ENCODE data around the gene TEN1.
"Not testable (repeated sequence)": the region's sequence is repeated elsewhere in the genome, so short reads cannot be mapped to it uniquely, and the experiment has no call there.

TEN1 gene

DNA sequence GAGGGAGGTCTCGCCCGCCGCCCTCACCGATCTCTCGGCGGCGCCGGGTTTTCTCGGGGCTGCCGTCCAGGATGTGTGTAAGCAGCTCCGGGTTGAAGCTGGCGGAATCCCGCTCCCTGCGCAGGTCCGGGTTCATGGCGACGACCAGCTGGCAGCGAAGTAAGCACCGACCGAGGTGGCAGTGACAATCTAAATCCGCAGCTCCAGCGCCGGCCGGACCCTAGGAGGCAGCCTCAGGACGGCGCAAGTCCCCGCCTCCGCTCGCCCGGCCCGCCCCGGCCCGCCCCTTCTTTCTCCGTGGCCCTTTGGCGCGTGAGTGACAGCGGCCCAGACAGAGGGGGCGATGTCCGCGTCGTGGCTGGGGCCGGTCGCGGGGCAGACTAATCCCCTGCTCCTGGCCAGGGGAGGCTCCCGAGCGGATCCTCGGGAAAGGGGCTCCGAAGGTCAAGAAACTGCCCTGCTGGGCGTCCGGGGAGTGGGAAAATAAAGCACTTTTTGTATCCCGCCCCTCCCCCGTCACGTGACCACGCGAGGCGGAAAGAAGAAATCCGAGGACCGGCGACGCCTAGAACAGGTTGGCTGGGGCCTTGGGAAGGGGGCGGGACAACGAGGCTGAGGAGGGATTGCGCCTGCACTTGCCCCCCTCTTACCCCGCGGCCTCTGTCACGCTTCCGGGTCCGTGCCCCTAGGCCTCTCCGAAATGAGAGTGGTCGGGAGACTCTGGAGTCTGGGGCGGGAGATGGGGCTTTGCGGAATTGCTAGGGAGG is at the start of gene TEN1, which contains the start of gene ACOX1:
TSS of gene TEN1 (plus strand) at position 303 of the 767 bp plus-strand sequence. CDS start 6,953 bp downstream, outside the sequence.
TSS of gene ACOX1 (minus strand) at position 229 of the 767 bp plus-strand sequence. CDS start at position 136, 93 bp downstream.
- DNase-seq = peak; percentile 95 to 97 (median 96)

- DNase-seq = no peak
Observed at GRCh38 chr17:75931062-75931461, 48.0 kb upstream of the TEN1 start.

GRCh38 chr17:75932852-75933251 is 46.2 kb upstream of the TEN1 start:
- DNase-seq = no peak

DNA sequence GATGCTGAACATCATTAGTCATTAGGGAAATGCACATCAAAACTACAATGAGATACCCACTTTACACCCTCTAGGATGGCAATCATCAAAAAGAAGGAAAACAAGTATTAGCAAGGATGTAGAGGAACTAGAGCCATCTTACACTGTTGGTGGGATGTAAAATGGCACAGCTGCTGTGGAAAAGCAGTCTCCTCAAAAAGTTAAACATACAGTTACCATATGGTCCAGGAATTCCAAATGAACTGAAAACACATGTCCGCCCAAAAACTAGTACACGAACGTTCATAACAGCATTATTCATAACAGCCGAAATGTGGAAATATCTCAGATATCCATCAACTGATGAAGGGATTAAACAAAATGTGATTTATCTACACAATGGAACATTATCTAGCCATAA is 45.2 kb upstream of the TEN1 start:
- DNase-seq = no peak

DNA sequence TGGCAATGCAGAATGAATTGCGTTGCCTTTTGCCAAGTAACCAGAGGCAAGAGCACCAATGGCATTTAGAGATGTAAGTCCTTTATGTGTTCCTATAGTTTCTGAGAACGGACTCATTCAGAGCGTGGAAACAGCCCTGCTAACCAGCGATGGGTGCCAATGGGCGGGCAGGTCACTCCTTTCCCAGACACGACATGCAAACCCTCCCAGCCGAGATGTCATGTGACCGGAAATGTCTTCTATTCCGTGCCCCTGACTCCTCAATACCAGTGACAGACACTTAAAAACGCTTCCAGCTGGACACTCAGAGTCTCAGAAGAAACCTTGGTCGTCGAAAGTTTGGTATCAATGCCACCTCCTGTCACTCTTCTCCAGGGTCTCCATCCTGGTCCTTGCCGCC is 41.4 kb upstream of the TEN1 start:
- DNase-seq = no peak

- DNase-seq = peak; percentile 97 to 98 (median 98)
Observed at GRCh38 chr17:75940727-75941441, 38.2 kb upstream of the TEN1 start, which contains the start of gene FBF1. Gene FBF1, minus strand, starts transcription at chr17:75941042. Its CDS starts 2,893 bp downstream, at chr17:75938149.

- DNase-seq = no peak
Observed at GRCh38 chr17:75941442-75941819, 37.6 kb upstream of the TEN1 start.

DNA sequence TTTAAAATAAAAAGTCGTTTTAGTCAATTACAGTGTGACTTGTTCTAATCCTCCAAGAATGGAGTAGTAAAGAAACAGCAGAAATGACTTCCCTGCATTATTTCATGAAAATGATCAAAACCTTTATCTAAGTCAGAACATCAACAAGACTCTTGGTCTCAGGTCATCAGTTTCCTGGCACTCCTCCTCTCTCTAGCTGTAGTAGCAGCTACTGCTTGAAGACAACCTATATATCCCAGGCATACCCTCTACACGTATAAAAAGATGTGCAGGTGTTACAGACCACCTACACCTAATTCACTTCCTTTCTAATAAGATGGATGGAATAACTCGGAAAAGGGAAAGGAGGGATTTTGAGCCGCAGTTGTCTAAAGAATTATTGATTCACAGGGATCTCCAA is 36.6 kb upstream of the TEN1 start:
- DNase-seq = no peak

- DNase-seq = peak in 1 of 3 donors; percentile 8
Observed at GRCh38 chr17:75943491-75943890, 35.5 kb upstream of the TEN1 start.

DNA sequence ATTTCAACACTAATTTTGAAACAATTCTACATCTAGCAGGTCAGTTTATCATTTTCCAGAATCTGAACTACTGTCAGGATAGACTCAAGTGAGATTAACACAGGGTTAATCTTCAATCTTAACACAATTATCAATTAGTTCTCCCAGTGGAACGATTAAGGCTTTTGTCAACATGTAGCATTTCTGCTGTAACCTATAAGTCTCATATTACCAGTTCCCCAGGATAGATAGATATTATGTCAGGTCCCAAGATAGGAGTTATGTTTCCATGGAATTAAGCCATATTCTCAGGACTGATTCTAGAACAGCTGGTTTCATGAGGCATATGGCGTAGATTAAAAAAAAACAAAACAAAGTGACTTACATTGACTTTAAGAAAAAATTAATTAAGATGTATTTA is 33.8 kb upstream of the TEN1 start:
- no peak for DNase-seq

DNA sequence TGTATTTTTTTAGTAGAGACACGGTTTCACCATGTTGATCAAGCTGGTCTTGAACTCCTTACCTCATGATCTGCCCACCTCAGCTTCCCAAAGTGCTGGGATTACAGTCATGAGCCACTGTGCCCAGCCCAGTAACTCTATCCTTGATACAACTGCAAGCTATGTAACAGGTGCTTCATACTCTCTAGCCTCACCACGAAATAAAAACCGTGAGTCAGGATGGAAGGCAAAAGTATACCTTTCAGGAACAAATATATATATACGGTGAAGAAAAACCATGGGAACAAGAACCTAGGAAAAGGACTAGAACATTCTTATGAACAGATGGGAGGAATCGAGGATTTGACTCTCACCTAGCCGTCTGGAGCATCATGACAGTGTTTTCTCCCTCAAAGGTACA is 28.6 kb upstream of the TEN1 start:
- peak in 1 of 3 donors; percentile 5 for DNase-seq

DNA sequence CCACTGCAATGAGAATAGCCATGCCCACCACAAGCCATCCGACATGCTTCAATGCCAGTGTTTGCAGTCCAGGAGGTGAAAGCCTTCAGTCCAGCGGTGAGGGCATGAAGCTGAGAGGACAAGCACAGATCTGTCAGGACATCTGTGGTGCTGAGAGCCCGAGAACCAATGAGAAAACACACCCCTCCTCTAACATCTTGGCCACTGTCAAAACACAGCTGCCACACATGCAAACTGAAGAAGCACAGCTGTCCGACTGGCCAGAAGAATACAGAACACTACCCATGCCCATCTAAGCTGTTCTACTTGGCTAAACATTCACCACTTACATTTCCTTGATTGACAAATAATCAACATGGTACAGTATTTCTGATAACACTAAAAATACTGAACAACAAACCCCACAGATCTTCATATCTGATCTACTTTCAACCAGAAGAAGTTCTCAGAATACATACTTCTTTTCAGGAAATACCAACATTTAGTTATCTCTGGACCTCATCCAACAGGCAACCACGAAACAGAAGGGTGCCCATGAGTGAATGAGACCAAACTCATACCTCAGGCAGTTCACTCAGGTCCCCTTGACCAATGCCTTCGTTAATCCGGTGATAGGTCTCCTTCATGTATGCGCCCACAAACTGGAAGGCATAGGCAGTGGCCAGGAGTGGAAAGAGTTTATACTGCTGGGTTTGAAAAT is 28.0 kb upstream of the TEN1 start:
- DNase-seq = peak in 1 of 3 donors; percentile 10

- DNase-seq = no peak
Observed at GRCh38 chr17:75959051-75959838, 19.8 kb upstream of the TEN1 start.

DNA sequence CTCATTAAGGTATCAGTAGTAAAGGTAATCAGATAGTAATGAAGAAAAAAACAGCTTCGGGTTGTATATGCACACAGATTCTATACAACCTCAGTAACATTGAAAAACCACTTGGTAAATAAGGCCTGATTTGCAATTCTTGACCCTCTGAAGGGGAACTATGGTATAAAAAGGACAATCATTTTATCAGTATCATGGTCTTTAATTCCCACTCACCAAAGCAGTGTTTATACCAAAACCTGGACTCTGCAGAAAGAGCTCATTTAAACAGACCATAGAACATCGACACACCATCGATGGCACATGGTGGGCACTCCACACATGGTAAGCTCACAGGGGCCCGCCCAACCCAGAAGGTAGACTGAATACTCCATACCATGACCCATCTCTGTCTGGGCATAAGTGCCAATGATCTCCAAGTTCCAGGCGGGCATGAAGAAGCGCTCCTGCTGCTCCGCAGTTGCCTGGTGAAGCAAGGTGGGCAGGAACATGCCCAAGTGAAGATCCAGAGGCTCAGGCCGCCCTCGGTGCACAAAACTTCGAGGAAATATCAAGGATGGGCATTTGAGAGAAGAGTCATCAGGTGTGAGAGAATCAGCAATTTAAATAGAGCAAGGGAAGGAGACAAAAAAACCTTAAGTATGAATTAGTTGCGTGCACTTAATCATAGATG is 19.1 kb upstream of the TEN1 start:
- peak in 1 of 3 donors; percentile 7 for DNase-seq

GRCh38 chr17:75965468-75965867 is 13.6 kb upstream of the TEN1 start:
- DNase-seq = no peak

DNA sequence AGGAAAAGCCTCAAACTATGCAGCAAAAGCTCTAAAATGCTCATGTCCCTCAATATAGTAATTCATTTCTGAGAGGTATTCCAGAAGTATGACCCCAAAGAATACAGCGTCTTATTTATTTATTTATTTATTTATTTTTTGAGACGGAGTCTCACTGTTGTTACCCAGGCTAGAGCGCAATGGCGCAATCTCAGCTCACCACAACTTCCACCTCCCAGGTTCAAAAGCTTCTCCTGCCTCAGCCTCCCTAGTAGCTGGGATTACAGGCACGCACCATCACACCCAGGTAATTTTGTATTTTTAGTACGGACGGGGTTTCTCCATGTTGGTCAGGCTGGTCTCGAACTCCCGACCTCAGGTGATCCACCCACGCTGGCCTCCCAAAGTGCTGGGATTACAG is 10.0 kb upstream of the TEN1 start:
- not testable (repeated sequence) for DNase-seq

GRCh38 chr17:75970011-75970523 is 9.0 kb upstream of the TEN1 start:
- peak; percentile 42 to 66 (median 63) for DNase-seq

GRCh38 chr17:75970626-75971025 is 8.4 kb upstream of the TEN1 start:
- no peak for DNase-seq

GRCh38 chr17:75975187-75975586 is 3.9 kb upstream of the TEN1 start:
- DNase-seq = not testable (repeated sequence)

- no peak for DNase-seq
Observed at GRCh38 chr17:75975757-75976174, 3.3 kb upstream of the TEN1 start.

DNA sequence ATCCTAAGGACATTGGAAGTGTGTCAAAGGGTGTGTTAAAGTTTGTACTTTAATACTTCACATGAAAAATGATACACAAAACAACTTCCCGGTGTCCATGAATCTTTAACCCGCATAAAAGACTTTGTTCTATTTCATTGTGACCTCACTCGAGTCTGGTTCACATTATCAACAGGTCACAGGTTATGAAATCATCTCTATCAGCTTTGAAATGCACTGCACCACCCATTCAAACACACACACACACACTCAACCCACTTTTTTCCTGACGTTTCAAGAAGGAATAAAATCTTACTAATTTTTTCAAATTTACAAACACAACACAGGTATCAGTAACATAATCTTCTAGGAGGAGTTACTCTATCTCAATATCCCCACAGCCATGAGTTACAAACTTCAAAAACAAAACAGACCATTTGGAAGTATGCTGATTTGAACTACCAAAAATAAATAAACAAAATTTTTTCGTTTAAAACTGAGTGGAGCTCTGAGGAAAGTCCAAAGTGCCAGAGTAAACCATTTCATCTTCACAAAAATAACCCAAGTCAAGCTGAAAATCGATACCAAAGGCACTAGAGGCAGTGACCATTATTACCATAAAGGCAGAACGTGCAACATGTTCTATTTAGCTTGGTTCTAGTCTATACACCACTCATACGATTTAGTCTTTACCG is 2.7 kb upstream of the TEN1 start:
- no peak for DNase-seq

All from suppressor macrophage treated with lipopolysaccharide for 1 hour (primary cell).